HEK293 (cell line): ENCODE data around the gene SMIM43.
A peak's percentile ranks its signal among the peaks of the same experiment; 100 is the strongest.

Source experiments
- CTCF ChIA-PET: fragments of 350-600 bp; formaldehyde crosslinking; extraction: SDS; loops from one replicate; lab custom pipeline; 2021; ENCODE audit warnings: antibody characterized with exemption; lab: Yijun Ruan, JAX
- POLR2A ChIA-PET: fragments of 300-600 bp; formaldehyde crosslinking; extraction: SDS; loops from one replicate; lab custom pipeline; 2020; ENCODE audit warnings: antibody characterized with exemption, inconsistent platforms; lab: Yijun Ruan, JAX
- H3K27ac ChIP-seq: fragments of 200-500 bp; sonication (Bioruptor generic); 2 replicates; pipeline ENCODE4 v1.5.1; 2014; ENCODE audit warnings: low read depth, low read length, control low read depth, inconsistent platforms; ENCODE audit errors: extremely low read depth
- H3K36me3 ChIP-seq, 2 experiments: fragments of 200-500 bp in 1 of 2; sonication (Bioruptor generic) in 1 of 2; 1 replicate in 1 of 2; 2 replicates in 1 of 2; pipeline ENCODE4 v1.5.1; 2014 to 2017; ENCODE audit warnings: inconsistent platforms in 2 of 2, low read length in 2 of 2; ENCODE audit not compliant: control insufficient read depth in 2 of 2, insufficient read depth in 1 of 2
- H3K4me1 ChIP-seq: fragments of 200-500 bp; sonication (Bioruptor generic); 2 replicates; pipeline ENCODE4 v1.5.1; 2014; ENCODE audit warnings: mild to moderate bottlenecking, low read length, inconsistent platforms; ENCODE audit not compliant: control insufficient read depth, insufficient read depth
- H3K4me3 ChIP-seq: 2 replicates; pipeline ENCODE4 v1.5.1; 2011; ENCODE audit warnings: low read depth, mild to moderate bottlenecking, control low read depth, low read length, moderate library complexity
- H3K9me3 ChIP-seq: fragments of 200-500 bp; sonication (Bioruptor generic); 2 replicates; pipeline ENCODE4 v1.5.1; 2014; ENCODE audit warnings: low read depth, low read length, inconsistent platforms; ENCODE audit not compliant: control insufficient read depth, insufficient read depth
- BCL6B ChIP-seq: fragments of 450-650 bp; formaldehyde crosslinking; IDR thresholded peaks from 2 replicates; pipeline ENCODE4 v1.5.1; 2017; ENCODE audit warnings: missing biosample characterization, missing genetic modification characterization
- EGR2 ChIP-seq: fragments of 450-650 bp; formaldehyde crosslinking; IDR thresholded peaks from 2 replicates; pipeline ENCODE4 v1.5.1; 2016; ENCODE audit warnings: low read depth, missing biosample characterization, missing genetic modification characterization
- ELK4 ChIP-seq: IDR thresholded peaks from 2 replicates; pipeline ENCODE4 v1.6.1; 2011; ENCODE audit warnings: mild to moderate bottlenecking, low read depth, low read length, borderline replicate concordance
- GFI1B ChIP-seq: fragments of 450-650 bp; formaldehyde crosslinking; IDR thresholded peaks from 2 replicates; pipeline ENCODE4 v1.5.1; 2016; ENCODE audit warnings: missing biosample characterization, missing genetic modification characterization
- GLI4 ChIP-seq: fragments of 450-650 bp; formaldehyde crosslinking; IDR thresholded peaks from 2 replicates; pipeline ENCODE4 v1.5.1; 2016; ENCODE audit warnings: missing biosample characterization, missing genetic modification characterization
- KLF7 ChIP-seq: fragments of 450-650 bp; formaldehyde crosslinking; IDR thresholded peaks from 2 replicates; pipeline ENCODE4 v1.5.1; 2016; ENCODE audit warnings: missing biosample characterization, missing genetic modification characterization, borderline replicate concordance
- WT1 ChIP-seq: fragments of 450-650 bp; formaldehyde crosslinking; IDR thresholded peaks from 2 replicates; pipeline ENCODE4 v1.5.1; 2016; ENCODE audit warnings: missing biosample characterization, missing genetic modification characterization
- ZNF169 ChIP-seq: fragments of 450-650 bp; formaldehyde crosslinking; IDR thresholded peaks from 2 replicates; pipeline ENCODE4 v1.5.1; 2016; ENCODE audit warnings: missing biosample characterization, missing genetic modification characterization
- ZNF174 ChIP-seq: fragments of 450-650 bp; formaldehyde crosslinking; IDR thresholded peaks from 2 replicates; pipeline ENCODE4 v1.5.0; 2017; ENCODE audit warnings: missing biosample characterization, mild to moderate bottlenecking, missing genetic modification characterization
- ZNF214 ChIP-seq: fragments of 450-650 bp; formaldehyde crosslinking; IDR thresholded peaks from 2 replicates; pipeline ENCODE4 v1.5.1; 2017; ENCODE audit warnings: missing biosample characterization, mild to moderate bottlenecking, missing genetic modification characterization, borderline replicate concordance
- ZNF239 ChIP-seq: fragments of 450-650 bp; formaldehyde crosslinking; IDR thresholded peaks from 2 replicates; pipeline ENCODE4 v1.5.1; 2016; ENCODE audit warnings: missing biosample characterization, missing genetic modification characterization
- ZNF248 ChIP-seq: fragments of 450-650 bp; formaldehyde crosslinking; IDR thresholded peaks from 2 replicates; pipeline ENCODE4 v1.5.1; 2017; ENCODE audit warnings: missing biosample characterization, missing genetic modification characterization
- ZNF274 ChIP-seq, 2 experiments: fragments of 200-500 bp in 1 of 2; fragments of 450-650 bp in 1 of 2; sonication (Bioruptor generic) in 1 of 2; formaldehyde crosslinking in 1 of 2; IDR thresholded peaks; 2 replicates each; pipeline versions ENCODE4 v1.5.1 to v1.6.1; 2014 to 2016; ENCODE audit warnings: borderline replicate concordance in 1 of 2, inconsistent platforms in 1 of 2, low read length in 1 of 2, missing biosample characterization in 1 of 2, missing genetic modification characterization in 1 of 2
- ZNF366 ChIP-seq: fragments of 450-650 bp; formaldehyde crosslinking; conservative IDR thresholded peaks from 2 replicates; pipeline ENCODE4 v1.5.1; 2016; ENCODE audit warnings: missing biosample characterization, missing genetic modification characterization
- ZNF510 ChIP-seq: fragments of 450-650 bp; formaldehyde crosslinking; IDR thresholded peaks from 2 replicates; pipeline ENCODE4 v1.5.1; 2018; ENCODE audit warnings: mild to moderate bottlenecking, missing genetic modification characterization, missing biosample characterization; ENCODE audit not compliant: insufficient replicate concordance
- ZNF514 ChIP-seq: fragments of 450-650 bp; formaldehyde crosslinking; IDR thresholded peaks from 2 replicates; pipeline ENCODE4 v1.5.1; 2016; ENCODE audit warnings: missing biosample characterization, missing genetic modification characterization
- ZNF623 ChIP-seq: fragments of 450-650 bp; formaldehyde crosslinking; IDR thresholded peaks from 2 replicates; pipeline ENCODE4 v1.5.1; 2016; ENCODE audit warnings: missing biosample characterization, missing genetic modification characterization
- ZNF677 ChIP-seq: fragments of 450-650 bp; IDR thresholded peaks from 2 replicates; pipeline ENCODE4 v1.5.0; 2018; ENCODE audit warnings: missing biosample characterization, mild to moderate bottlenecking, missing genetic modification characterization, moderate library complexity
- ZNF768 ChIP-seq: fragments of 450-650 bp; formaldehyde crosslinking; IDR thresholded peaks from 2 replicates; pipeline ENCODE4 v1.5.1; 2018; ENCODE audit warnings: missing biosample characterization, mild to moderate bottlenecking, missing genetic modification characterization
- ZSCAN18 ChIP-seq: fragments of 450-650 bp; formaldehyde crosslinking; IDR thresholded peaks from 2 replicates; pipeline ENCODE4 v1.5.1; 2016; ENCODE audit warnings: missing biosample characterization, missing genetic modification characterization

The SMIM43 gene

GRCh38 chr4:121789455-121789854, 24.5 kb upstream of the SMIM43 start:
- H3K27ac ChIP-seq: no peak overlapping the region
- H3K36me3 ChIP-seq: no peaks in the 10 kb centered on the region
- H3K9me3 ChIP-seq: no peaks in the 10 kb centered on the region
- 0 out of 2 replicates have a peak, but pooled peaks have one; percentile 23 for TF ChIP-seq ZNF366 (tag by site-specific recombination)
- TF ChIP-seq ZNF274 (IDR thresholded peaks at IDR 0.05; ENCODE audit: low read length): no peak
- no peak for TF ChIP-seq ZNF274 (tag by site-specific recombination; IDR thresholded peaks at IDR 0.05; ENCODE audit: borderline replicate concordance)
- TF ChIP-seq ZNF768 (tag by site-specific recombination): no peak
- TF ChIP-seq, all 188 proteins: peak for 1
- no peak overlapping the region for H3K4me3 ChIP-seq
- CTCF ChIA-PET: interaction anchor here (0.7 kb wide), 1 partner anchor 11 kb away, joined by 3 read pairs; the partner anchor contains the start of gene EXOSC9
- no peaks in the 10 kb centered on the region for H3K4me1 ChIP-seq
- POLR2A ChIA-PET: interaction anchor here (0.9 kb wide), 1 partner anchor 12 kb away, joined by 3 read pairs; the partner anchor contains the start of gene EXOSC9

GRCh38 chr4:121788896-121789295, 23.9 kb upstream of the SMIM43 start:
- Histone ChIP-seq H3K36me3 (no peaks in the 10 kb centered on the region), H3K4me1 (no peaks in the 10 kb centered on the region), H3K9me3 (no peaks in the 10 kb centered on the region), H3K27ac (no peak overlapping the region), H3K4me3 (no peak overlapping the region)
- TF ChIP-seq WT1 (tag by site-specific recombination) (no peak), ZNF677 (tag by site-specific recombination) (no peak), ZNF169 (tag by site-specific recombination) (no peak), ZNF248 (tag by site-specific recombination) (no peak), BCL6B (tag by site-specific recombination) (no peak), ZNF510 (tag by site-specific recombination) (no peak), ZSCAN18 (no peak), GFI1B (tag by site-specific recombination) (no peak), ZNF239 (tag by site-specific recombination) (no peak), ELK4 (no peak), ZNF214 (tag by site-specific recombination) (no peak), ZNF174 (no peak), GLI4 (tag by site-specific recombination) (no peak), ZNF514 (no peak), KLF7 (no peak), ZNF623 (no peak), EGR2 (tag by site-specific recombination) (no peak)
- ChIA-PET POLR2A (interaction anchor here (0.6 kb wide), 1 partner anchor 91 kb away, joined by 4 read pairs; no protein-coding TSS in a partner anchor), CTCF (no interaction called here)
